ENCODE results near the gene ARID5A. TPM values are rescaled to one million over a fixed set of nuclear protein-coding genes. Genes with fewer than 3 reads are reported as not detected.

The ARID5A gene
- total RNA-seq, 1 experiment from 2014 or later: 3.3 TPM

GRCh38 chr2:96529376-96530143, 7.0 kb upstream of the ARID5A start:
- no peak for TF ChIP-seq CTCF (IDR thresholded peaks at IDR 0.05; ENCODE audit: insufficient read depth in 1 of 2, low read depth in 1 of 2, low read length in 1 of 2, severe bottlenecking in 1 of 2, unreplicated experiment in 1 of 2)
- Mint-ChIP-seq H3K4me3 (ENCODE audit: unreplicated experiment) (no peak overlapping the region), H3K9me3 (ENCODE audit: unreplicated experiment) (no peaks in the 10 kb centered on the region), H3K4me1 (ENCODE audit: low read depth, unreplicated experiment) (peaks cover 5% of the 10 kb centered on the region), H3K27ac (ENCODE audit: unreplicated experiment) (no peak overlapping the region), H3K36me3 (ENCODE audit: insufficient read depth, unreplicated experiment) (no peaks in the 10 kb centered on the region), H3K27me3 (ENCODE audit: insufficient read depth, unreplicated experiment) (no peaks in the 10 kb centered on the region)
- Histone ChIP-seq H3K36me3 (ENCODE audit: control insufficient read depth, insufficient read depth, low read length) (no peaks in the 10 kb centered on the region), H3K4me1 (no peaks in the 10 kb centered on the region), H3K9me3 (no peaks in the 10 kb centered on the region), H3K27me3 (replicated peaks; ENCODE audit: control insufficient read depth, insufficient read depth, low read length) (no peaks in the 10 kb centered on the region), H3K4me3 (ENCODE audit: low read depth, low read length) (no peak overlapping the region)
- no TSS peak for BruUV-seq (replicated peaks)
- DNase-seq: no peak
- ChIA-PET POLR2A (no interaction called here), CTCF (no interaction called here)
- intact Hi-C loops (cut with micrococcal nuclease; ENCODE audit: unreplicated experiment): no loop called here

DNA sequence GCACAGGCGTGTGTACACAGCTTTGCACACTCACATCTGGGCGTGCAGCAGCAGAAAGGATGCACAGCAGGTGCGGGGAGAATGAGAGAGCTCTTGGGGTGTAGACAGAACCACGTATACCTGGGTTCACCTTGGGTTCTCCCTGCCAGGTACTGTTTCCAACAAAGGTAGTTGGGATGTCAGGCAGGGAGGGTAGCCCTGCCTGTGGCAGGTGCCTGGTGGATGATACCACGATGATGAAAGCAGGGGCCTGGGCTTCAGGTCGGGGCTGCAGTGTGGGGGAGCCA, 6.5 kb upstream of the ARID5A start:
- CTCF ChIA-PET: no interaction called here
- no TSS peak for BruUV-seq (replicated peaks)
- no peaks in the 10 kb centered on the region for H3K27me3 ChIP-seq (replicated peaks; ENCODE audit: control insufficient read depth, insufficient read depth, low read length)

DNA sequence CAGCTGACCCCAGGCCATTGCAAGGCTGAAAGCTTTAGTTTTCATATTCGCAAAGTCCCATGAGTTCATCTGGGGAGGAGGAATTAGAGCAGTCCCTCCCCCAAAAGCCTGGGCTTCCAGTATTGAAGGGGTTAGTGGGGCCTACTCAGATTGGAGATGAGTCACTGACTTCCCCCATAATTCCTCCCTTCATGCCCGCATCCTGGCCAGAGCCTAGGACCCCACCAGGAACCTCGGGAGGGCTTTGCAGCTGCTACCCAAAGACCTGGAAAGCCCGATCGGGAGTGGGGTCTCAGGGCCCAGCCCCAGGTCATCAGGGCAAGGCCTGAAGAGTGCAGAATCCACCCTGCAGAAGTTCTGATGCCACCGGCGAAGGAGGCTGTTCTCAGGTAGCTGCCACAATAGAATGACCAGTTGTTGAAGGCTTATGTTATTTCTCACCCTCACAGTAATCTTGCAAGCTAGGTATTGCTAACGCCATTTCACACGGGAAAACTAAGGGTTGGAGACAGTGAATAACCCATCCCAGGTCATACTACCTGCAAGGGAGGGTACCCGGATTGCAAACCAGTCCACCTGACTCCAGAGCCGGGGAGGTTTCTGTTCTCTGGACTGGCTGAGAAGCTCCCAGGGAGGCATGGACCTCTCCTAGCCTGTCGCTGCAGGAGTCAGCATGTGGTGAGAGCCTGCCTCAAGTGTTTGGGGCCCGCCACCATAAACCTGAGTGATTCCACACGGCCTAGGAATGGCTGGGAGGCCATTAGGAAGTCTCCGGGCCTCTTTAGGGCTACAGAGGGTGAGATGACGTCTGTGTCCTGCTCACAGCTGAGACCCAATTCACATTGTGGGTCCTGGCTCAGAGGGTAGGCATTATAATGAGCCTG, 5.8 kb upstream of the ARID5A start:
- Mint-ChIP-seq H3K4me3 (ENCODE audit: unreplicated experiment) (no peak overlapping the region), H3K27me3 (ENCODE audit: insufficient read depth, unreplicated experiment) (no peaks in the 10 kb centered on the region), H3K27ac (ENCODE audit: unreplicated experiment) (no peak overlapping the region), H3K4me1 (ENCODE audit: low read depth, unreplicated experiment) (peaks cover 5% of the 10 kb centered on the region), H3K9me3 (ENCODE audit: unreplicated experiment) (no peaks in the 10 kb centered on the region), H3K36me3 (ENCODE audit: insufficient read depth, unreplicated experiment) (no peaks in the 10 kb centered on the region)
- Histone ChIP-seq H3K4me3 (ENCODE audit: low read depth, low read length) (no peak overlapping the region), H3K36me3 (ENCODE audit: control insufficient read depth, insufficient read depth, low read length) (no peaks in the 10 kb centered on the region), H3K9me3 (no peaks in the 10 kb centered on the region), H3K27me3 (replicated peaks; ENCODE audit: control insufficient read depth, insufficient read depth, low read length) (no peaks in the 10 kb centered on the region), H3K4me1 (no peaks in the 10 kb centered on the region)
- no peak for DNase-seq
- no peak for TF ChIP-seq CTCF (IDR thresholded peaks at IDR 0.05; ENCODE audit: insufficient read depth in 1 of 2, low read depth in 1 of 2, low read length in 1 of 2, severe bottlenecking in 1 of 2, unreplicated experiment in 1 of 2)
- CTCF ChIA-PET: no interaction called here
- intact Hi-C loops (cut with micrococcal nuclease; ENCODE audit: unreplicated experiment): no loop called here
- BruUV-seq (replicated peaks): no TSS peak
- POLR2A ChIA-PET: no interaction called here

More for the DNA sequence above, 6.5 kb upstream of the ARID5A start:
- no peaks in the 10 kb centered on the region for H3K36me3 Mint-ChIP-seq (ENCODE audit: insufficient read depth, unreplicated experiment)
- no peak for TF ChIP-seq CTCF (IDR thresholded peaks at IDR 0.05; ENCODE audit: insufficient read depth in 1 of 2, low read depth in 1 of 2, low read length in 1 of 2, severe bottlenecking in 1 of 2, unreplicated experiment in 1 of 2)
- no peaks in the 10 kb centered on the region for H3K36me3 ChIP-seq (ENCODE audit: control insufficient read depth, insufficient read depth, low read length)
- no peaks in the 10 kb centered on the region for H3K4me1 ChIP-seq
- intact Hi-C loops (cut with micrococcal nuclease; ENCODE audit: unreplicated experiment): no loop called here
- no peaks in the 10 kb centered on the region for H3K27me3 Mint-ChIP-seq (ENCODE audit: insufficient read depth, unreplicated experiment)
- POLR2A ChIA-PET: no interaction called here
- H3K4me1 Mint-ChIP-seq (ENCODE audit: low read depth, unreplicated experiment): peaks cover 5% of the 10 kb centered on the region
- no peak overlapping the region for H3K4me3 Mint-ChIP-seq (ENCODE audit: unreplicated experiment)
- no peaks in the 10 kb centered on the region for H3K9me3 Mint-ChIP-seq (ENCODE audit: unreplicated experiment)
- H3K4me3 ChIP-seq (ENCODE audit: low read depth, low read length): no peak overlapping the region
- H3K27ac Mint-ChIP-seq (ENCODE audit: unreplicated experiment): no peak overlapping the region
- H3K9me3 ChIP-seq: no peaks in the 10 kb centered on the region
- DNase-seq: no peak
